GM19397 (cell line): ENCODE data around the gene GNLY.

Experiments
- ATAC-seq: cut with Tn5 transposase; IDR thresholded peaks from one replicate; pipeline ENCODE4 v1.9.1; 2021; ENCODE audit warnings: mild to moderate bottlenecking, moderate library complexity; ENCODE audit not compliant: unreplicated experiment

GNLY gene

DNA sequence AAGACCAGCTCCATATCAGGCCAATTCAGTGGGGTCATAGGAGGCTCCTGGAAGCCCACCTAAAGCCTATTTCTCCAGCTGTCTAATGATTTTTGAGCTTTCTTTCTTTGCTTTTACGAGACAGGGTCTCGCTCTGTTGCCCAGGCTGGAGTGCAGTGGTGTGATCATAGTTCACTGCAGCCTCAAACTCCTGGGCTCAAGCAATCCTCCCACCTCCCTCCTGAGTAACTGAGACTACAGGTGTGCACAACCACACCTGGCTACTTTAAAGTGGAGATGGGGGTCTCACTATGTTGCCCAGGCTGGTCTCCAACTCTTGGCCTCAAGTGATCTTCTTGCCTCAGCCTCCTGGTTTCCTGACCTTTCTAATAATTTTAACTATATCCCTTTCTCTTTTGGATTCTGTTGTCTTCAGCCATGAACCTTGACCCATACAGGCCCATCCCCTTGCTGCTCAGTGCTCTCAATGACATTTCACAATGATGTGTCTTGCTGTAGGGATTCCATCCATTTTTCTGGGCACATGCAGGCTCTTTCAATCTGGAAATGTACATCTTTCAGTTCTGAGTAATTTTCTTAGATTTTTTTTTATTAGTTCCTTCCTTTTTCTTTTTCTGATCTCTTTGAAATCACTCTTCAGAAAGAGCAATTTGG is 29.7 kb downstream of the GNLY start:
- ATAC-seq = no peak

- ATAC-seq = no peak
These were observed 30.6 kb downstream of the GNLY start for GRCh38 chr2:85724731-85725181.

DNA sequence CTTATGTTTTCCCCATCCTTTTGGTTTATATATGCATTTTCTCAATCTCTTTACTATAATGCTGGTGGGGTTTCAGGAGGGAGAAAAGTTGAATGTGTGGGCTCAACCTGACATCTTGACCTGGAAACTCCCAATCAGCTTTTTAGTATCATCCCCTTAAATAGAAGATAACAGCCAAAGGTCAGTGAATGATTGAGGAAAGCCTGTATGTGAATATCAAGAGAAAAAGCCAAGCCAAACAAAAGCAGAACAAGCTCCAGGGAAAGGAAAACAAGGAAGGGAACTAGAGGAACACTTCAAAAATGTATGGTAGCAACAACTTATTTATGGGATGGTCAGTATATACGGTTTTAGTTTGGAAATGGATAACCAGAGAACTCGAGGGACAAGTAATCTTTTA is 31.3 kb downstream of the GNLY start:
- no peak for ATAC-seq

GRCh38 chr2:85727798-85728197 is 33.6 kb downstream of the GNLY start:
- no peak for ATAC-seq

GRCh38 chr2:85728342-85728741 is 34.2 kb downstream of the GNLY start:
- no peak for ATAC-seq

DNA sequence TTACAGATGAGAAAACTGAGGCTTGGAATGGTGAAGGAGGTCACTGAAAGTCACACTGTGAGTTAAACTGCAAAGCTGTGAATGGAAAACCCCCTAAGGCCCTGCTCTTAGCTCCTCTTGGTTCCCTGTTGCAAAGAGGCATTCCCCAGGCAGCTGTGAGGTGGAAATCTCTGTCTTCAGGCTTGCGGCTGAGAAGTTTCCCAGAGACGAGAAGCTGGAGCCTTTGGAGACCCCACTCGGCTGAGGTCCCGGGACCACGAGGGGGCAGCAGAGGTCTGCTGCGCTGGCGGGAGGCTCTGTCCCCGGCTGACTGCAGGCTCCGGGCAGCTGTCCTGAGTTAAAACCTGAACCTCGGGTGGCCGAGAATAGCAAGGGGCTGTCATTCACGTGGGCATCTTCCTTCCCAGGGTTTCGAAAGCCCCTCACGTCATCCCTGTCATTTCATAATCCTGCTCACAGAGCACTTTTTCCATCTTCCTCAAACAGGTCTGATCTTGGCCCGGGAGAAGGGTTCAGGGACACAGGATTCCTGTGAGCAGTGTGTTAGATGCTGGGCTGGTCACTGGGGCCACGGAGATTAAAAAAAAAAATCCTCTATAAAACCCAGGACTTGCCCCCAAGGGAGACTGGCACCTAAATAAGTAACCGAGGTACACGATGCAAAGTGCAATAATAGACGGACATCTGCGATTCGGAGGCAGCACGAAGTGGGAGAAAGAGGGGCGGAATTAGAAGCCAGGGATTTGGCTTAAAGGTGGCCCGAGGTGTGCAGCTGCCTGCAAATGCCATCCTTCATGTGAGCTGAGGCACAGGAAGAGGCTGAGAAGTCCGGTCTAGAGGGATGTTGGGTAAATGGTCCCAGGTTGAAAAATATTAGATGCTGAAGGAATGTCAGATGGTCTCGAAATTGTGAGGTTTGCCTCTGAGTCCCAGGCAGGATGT is 35.0 kb downstream of the GNLY start:
- ATAC-seq = peak; percentile 82

GRCh38 chr2:85729825-85730510 is 35.8 kb downstream of the GNLY start:
- no peak for ATAC-seq

- no peak for ATAC-seq
These were observed 36.6 kb downstream of the GNLY start for GRCh38 chr2:85730686-85731230.

GRCh38 chr2:85731606-85732005 is 37.4 kb downstream of the GNLY start:
- no peak for ATAC-seq

- no peak for ATAC-seq
These were observed 38.4 kb downstream of the GNLY start for GRCh38 chr2:85732467-85733120.

DNA sequence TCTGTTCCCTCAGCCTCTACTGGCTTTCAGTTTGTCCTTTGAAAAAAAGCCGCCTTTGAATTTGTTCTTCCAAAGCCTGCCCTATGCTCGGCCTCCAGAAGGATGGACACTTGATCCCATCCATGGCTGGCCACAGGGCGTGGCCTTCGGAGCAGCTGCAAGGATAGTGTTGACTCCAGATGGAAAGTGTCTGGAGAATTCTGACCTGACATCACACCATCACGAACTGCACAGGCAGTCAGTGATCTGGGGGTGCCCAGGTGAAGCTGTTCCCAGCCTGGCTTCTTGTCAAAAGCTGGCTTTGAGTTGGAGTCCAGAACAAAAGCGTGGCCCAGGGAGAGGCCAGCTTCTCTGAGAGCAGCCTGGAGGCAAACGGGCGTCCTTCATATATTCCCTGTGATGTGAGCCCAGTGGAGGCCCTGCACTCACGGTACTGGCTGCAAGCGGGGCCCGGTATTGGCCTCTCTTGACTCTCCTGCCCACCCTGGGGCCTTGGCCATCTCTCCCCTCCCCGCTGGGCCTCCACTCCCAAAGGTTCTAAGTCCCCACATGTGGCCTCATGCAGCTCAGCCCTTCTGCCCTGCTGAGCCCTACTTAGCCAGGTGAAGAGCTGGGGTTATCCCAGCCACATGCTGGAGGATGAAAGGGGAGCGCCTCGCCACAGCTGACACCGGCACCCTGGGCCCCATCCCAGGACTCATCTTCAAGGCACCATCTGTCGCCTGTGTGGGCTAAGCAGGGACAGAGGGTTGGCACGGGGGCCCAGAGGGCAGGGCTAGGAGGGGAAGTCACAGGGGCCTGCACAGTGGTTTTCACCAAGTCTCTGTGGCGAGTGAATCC is 39.2 kb downstream of the GNLY start:
- no peak for ATAC-seq

GRCh38 chr2:85734015-85734414 is 39.9 kb downstream of the GNLY start:
- ATAC-seq = no peak

- ATAC-seq = no peak
These were observed 40.9 kb downstream of the GNLY start for GRCh38 chr2:85734942-85735608.

- no peak for ATAC-seq
These were observed 41.5 kb downstream of the GNLY start for GRCh38 chr2:85735691-85736090.

GRCh38 chr2:85736456-85737355 is 42.5 kb downstream of the GNLY start:
- ATAC-seq = no peak

DNA sequence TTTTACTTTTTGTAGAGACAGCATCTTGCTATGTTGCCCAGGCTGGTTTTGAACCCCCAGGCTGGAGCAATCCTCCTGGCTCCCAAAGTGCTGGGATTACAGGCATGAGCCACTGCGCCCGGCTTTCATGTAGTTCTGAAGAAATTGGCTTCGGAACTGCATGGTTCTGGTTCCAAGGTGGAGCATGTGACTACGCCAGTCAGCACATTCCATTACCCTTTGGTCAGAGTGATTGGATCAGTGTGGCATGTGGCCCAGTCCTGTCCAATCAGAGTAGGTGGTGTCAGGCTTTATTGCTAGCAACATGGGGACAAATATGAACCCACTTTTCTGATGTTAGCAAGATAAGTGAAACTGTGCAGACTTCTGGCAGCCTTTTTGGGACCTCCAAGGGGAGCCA is 43.3 kb downstream of the GNLY start:
- ATAC-seq = no peak

DNA sequence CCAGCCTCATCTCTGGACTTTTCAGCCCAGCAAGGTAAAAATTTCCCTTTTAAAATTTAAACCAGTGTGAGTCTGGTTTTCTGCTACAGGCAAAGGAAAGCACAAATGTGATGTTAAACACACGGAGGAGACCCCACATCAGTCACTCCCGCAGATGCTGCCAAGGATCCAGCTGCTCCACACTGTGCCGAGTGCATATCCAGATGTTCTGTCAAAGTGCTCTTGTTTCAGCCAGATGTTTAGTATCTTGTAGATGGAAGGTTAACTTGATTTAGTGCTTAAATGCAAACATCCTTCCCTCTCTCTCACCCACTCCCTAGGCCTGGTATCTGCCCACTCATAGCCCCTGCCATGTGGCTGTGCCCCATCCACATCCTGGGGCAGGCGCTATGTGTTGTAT is 43.8 kb downstream of the GNLY start:
- ATAC-seq = no peak

GRCh38 chr2:85740193-85740592 is 46.0 kb downstream of the GNLY start:
- ATAC-seq = no peak
